ENCODE data around the gene PMP22.
A peak's percentile ranks its signal among the peaks of the same experiment; 100 is the strongest.

The PMP22 gene

DNA sequence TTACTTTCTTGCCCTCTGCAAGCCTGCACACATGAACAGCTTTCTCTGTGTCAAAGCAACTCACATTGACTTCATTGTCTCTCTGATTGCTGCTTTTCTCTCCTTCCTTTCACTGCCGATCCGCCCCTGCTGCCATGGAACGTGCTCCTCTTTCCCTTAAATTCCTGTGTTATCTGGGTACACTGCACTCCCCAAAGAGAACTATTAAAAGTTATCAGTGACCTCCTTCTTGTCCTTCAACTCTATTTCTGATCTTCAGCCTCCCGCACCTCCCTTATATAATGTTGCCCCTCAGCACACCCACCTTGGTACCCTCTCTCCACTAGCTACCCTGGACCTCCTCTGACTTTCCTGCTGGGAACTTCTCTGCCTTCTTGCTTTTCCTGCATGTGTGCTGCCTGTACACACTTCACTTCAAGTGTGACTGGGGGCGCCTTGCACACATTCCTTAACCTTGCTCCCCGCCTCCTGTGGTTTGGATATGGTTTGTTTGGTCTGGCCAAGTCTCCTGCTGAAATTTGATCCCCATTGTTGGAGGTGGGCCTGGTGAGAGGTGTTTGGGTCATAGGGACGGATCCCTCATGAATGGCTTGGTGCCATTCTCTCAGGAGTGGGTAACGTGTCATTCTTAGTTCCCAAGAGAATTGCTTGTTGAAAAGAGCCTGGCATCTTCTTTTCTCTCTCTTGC is 26.7 kb upstream of the PMP22 start:
- no peaks in the 10 kb centered on the region for H3K36me3 ChIP-seq (ENCODE audit: control insufficient read depth in 2 of 2, insufficient read depth in 2 of 2, low read length in 2 of 2)
- no peak overlapping the region for H3K4me3 ChIP-seq (ENCODE audit: low read length in 2 of 2)
- H3K9me3 ChIP-seq (ENCODE audit: control insufficient read depth in 2 of 2, low read length in 2 of 2), result no peaks in the 10 kb centered on the region
- H3K9ac ChIP-seq (ENCODE audit: low read length in 2 of 2), result no peak overlapping the region
- H3K27me3 ChIP-seq (ENCODE audit: control insufficient read depth in 1 of 2, insufficient read depth in 2 of 2, low read length in 2 of 2), result no peaks in the 10 kb centered on the region
- peaks cover 5% of the 10 kb centered on the region for H3K4me1 ChIP-seq (ENCODE audit: control insufficient read depth, insufficient read depth, low read length)
- no peak overlapping the region for H3K27ac ChIP-seq (ENCODE audit: low read length)

DNA sequence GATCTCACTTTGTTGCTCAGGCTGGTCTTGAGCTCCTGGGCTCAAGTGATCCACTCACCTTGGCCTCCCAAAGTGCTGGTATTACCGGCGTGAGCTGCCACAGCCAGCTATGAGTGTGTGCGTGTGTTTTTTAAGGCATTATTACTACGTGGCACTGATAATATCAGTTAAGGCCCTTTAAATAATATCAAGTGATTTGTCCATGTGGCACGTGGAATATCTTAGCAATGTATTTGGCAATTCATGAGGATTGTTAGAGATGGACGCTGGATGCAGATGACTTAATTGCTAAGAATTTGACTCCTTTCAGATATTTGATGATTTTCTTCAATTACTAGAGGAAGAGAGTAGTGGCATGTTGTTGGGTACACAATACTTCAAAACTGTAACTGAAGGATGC is 25.5 kb upstream of the PMP22 start:
- H3K9ac ChIP-seq (ENCODE audit: low read length in 2 of 2), result no peak overlapping the region

DNA sequence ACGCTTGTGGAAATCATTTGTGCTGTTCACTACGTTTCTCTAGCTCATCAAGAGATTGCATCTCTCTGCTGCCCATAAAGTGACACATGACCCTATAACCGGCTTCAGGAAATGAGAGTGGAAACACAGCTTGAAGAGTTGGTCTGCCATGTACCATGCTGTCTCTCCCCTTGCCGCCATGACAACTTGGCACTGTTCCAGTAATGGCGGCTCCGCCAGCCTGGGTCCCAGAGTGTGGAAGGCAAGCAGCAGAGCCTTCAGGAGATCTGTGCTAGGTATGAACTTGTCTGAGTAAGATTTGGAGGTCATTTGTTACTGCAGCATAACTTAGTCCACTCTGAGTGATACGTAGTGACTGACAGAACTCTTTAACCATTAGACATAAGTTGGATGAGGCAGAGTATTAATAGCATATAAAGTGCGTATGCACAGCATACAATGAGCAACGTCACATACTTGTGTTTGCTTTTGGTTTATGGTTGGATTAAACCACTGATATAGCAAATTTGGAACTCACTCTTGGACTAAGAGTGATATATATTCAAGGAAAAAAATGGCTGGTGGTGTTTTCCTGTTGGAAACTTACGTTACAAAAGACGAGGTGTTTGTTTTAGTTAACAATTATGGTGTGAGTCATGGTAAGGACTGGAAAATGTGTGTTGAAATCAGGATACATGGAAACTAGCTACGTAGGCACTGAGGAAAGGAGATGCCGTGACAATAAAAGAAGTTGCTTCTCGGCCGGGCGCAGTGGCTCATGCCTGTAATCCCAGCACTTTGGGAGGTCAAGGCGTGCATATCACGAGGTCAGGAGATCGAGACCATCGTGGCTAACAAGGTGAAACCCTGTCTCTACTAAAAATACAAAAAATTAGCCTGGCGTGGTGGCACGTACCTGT is 24.4 kb upstream of the PMP22 start:
- H3K27me3 ChIP-seq (ENCODE audit: control insufficient read depth in 1 of 2, insufficient read depth in 2 of 2, low read length in 2 of 2), result no peaks in the 10 kb centered on the region
- H3K36me3 ChIP-seq (ENCODE audit: control insufficient read depth in 2 of 2, insufficient read depth in 2 of 2, low read length in 2 of 2), result no peaks in the 10 kb centered on the region
- peaks cover 5% of the 10 kb centered on the region for H3K4me1 ChIP-seq (ENCODE audit: control insufficient read depth, insufficient read depth, low read length)
- H3K9me3 ChIP-seq (ENCODE audit: control insufficient read depth in 2 of 2, low read length in 2 of 2), result no peaks in the 10 kb centered on the region
- H3K27ac ChIP-seq (ENCODE audit: low read length), result no peak overlapping the region
- no peak overlapping the region for H3K4me3 ChIP-seq (ENCODE audit: low read length in 2 of 2)
- no peak overlapping the region for H3K9ac ChIP-seq (ENCODE audit: low read length in 2 of 2)

More for the DNA sequence above, 25.5 kb upstream of the PMP22 start:
- Histone ChIP-seq H3K4me1 (ENCODE audit: control insufficient read depth, insufficient read depth, low read length) (peaks cover 5% of the 10 kb centered on the region), H3K9me3 (ENCODE audit: control insufficient read depth in 2 of 2, low read length in 2 of 2) (no peaks in the 10 kb centered on the region), H3K36me3 (ENCODE audit: control insufficient read depth in 2 of 2, insufficient read depth in 2 of 2, low read length in 2 of 2) (no peaks in the 10 kb centered on the region), H3K27me3 (ENCODE audit: control insufficient read depth in 1 of 2, insufficient read depth in 2 of 2, low read length in 2 of 2) (no peaks in the 10 kb centered on the region), H3K27ac (ENCODE audit: low read length) (no peak overlapping the region), H3K4me3 (ENCODE audit: low read length in 2 of 2) (no peak overlapping the region)

DNA sequence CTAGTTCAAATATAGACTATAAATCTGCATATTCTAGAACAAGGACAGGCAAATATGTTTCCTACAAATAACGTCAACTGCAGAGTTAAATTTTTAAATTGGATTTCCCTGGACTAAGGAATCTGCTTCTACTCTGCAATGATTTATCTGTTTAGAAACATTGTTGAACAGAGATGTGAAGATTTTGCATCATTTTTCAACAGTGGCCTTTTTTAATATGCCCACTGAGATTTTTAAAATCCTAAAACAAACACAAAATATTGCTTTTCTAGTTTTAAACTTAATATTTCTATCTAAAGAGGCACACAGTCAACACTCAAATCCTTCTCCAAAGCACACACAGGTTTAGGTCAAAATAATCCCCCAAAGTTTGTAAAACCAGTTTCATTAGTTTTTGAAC is 23.7 kb upstream of the PMP22 start:
- no peaks in the 10 kb centered on the region for H3K36me3 ChIP-seq (ENCODE audit: control insufficient read depth in 2 of 2, insufficient read depth in 2 of 2, low read length in 2 of 2)
- no peaks in the 10 kb centered on the region for H3K27me3 ChIP-seq (ENCODE audit: control insufficient read depth in 1 of 2, insufficient read depth in 2 of 2, low read length in 2 of 2)
- no peak overlapping the region for H3K9ac ChIP-seq (ENCODE audit: low read length in 2 of 2)
- H3K9me3 ChIP-seq (ENCODE audit: control insufficient read depth in 2 of 2, low read length in 2 of 2), result no peaks in the 10 kb centered on the region
- H3K4me3 ChIP-seq (ENCODE audit: low read length in 2 of 2), result no peak overlapping the region
- no peak overlapping the region for H3K27ac ChIP-seq (ENCODE audit: low read length)
- H3K4me1 ChIP-seq (ENCODE audit: control insufficient read depth, insufficient read depth, low read length), result peaks cover 5% of the 10 kb centered on the region

DNA sequence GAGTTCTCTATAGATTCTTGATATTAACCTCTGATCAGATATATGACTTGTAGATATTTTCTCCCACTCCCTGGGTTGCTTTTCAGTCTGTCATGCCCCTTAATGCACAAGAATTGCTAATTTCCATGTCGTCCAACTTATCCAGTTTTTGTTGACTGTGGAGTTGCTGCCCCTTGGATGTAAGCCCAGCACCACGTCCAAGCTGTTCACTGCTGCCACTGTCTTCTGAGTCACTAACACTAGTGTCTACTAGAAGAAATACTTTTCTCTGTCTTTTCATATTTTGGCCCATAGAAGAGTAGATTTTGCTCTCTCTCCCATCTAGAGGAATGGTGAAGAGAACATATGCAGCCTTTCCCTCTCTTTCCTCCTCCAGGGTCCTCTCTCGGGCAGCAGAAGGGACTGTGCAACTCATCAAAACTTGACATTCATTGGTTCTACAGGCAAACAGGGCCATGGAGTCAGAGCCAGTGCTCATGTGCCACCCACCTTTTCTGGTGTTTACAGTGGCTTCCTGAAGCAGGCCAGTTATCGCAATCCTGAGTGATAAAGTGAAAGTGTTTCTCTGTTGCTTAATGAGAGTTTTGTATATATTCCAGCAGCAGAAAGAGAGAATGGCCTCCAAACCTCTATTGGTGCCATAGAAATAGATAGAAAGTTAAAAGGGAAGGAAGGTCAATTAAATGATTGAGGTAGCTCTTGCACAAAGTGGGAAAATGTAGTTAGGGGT is 22.6 kb upstream of the PMP22 start:
- H3K9ac ChIP-seq (ENCODE audit: low read length in 2 of 2), result no peak overlapping the region
- H3K36me3 ChIP-seq (ENCODE audit: control insufficient read depth in 2 of 2, insufficient read depth in 2 of 2, low read length in 2 of 2), result no peaks in the 10 kb centered on the region
- H3K4me3 ChIP-seq (ENCODE audit: low read length in 2 of 2), result peak overlapping the region in 1 of 2 donors; percentile 50
- no peaks in the 10 kb centered on the region for H3K9me3 ChIP-seq (ENCODE audit: control insufficient read depth in 2 of 2, low read length in 2 of 2)
- peaks cover 5% of the 10 kb centered on the region for H3K4me1 ChIP-seq (ENCODE audit: control insufficient read depth, insufficient read depth, low read length)
- H3K27me3 ChIP-seq (ENCODE audit: control insufficient read depth in 1 of 2, insufficient read depth in 2 of 2, low read length in 2 of 2), result no peaks in the 10 kb centered on the region
- H3K27ac ChIP-seq (ENCODE audit: low read length), result no peak overlapping the region

DNA sequence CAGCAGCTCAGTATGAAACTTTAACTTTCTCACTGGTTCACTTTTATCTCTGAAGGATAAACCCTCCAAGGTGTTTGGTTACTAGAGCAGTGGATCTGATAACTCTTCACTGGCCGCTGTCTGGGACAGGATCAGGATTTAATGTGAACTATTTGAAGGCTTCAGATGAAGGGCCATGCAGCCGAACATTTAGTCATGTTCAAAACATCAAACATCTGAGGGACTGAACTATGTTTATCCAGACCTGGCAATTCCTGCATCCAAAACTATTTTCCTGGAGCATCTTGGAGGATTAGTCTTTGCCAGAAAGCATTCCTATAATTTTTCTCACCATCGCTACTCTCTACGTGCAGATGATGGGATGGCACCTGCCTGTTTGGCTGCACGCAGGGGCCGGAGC is 20.3 kb upstream of the PMP22 start:
- Histone ChIP-seq H3K9ac (ENCODE audit: low read length in 2 of 2) (no peak overlapping the region), H3K27me3 (ENCODE audit: control insufficient read depth in 1 of 2, insufficient read depth in 2 of 2, low read length in 2 of 2) (no peaks in the 10 kb centered on the region), H3K4me1 (ENCODE audit: control insufficient read depth, insufficient read depth, low read length) (peaks cover 5% of the 10 kb centered on the region), H3K4me3 (ENCODE audit: low read length in 2 of 2) (no peak overlapping the region), H3K9me3 (ENCODE audit: control insufficient read depth in 2 of 2, low read length in 2 of 2) (no peaks in the 10 kb centered on the region), H3K27ac (ENCODE audit: low read length) (no peak overlapping the region), H3K36me3 (ENCODE audit: control insufficient read depth in 2 of 2, insufficient read depth in 2 of 2, low read length in 2 of 2) (no peaks in the 10 kb centered on the region)

DNA sequence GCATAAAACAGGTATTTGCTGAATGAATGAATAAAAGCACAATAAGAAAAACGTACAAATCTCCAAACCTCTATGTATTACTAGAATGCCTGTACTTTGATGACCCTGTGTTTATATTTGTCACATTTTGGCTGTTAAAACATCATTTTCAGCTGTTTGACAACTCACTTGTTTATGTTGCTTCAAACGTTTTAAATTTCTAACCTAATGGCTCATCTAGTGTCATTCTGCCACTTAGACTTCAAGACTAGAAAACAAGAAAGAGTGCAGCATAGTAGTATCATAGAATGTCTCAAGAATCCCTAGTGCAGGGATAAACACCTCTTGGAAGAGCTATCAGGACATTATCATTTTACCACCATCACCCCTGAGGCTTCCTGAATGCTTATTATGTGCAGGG is 19.4 kb upstream of the PMP22 start:
- Histone ChIP-seq H3K4me3 (ENCODE audit: low read length in 2 of 2) (no peak overlapping the region), H3K4me1 (ENCODE audit: control insufficient read depth, insufficient read depth, low read length) (peaks cover 5% of the 10 kb centered on the region), H3K27me3 (ENCODE audit: control insufficient read depth in 1 of 2, insufficient read depth in 2 of 2, low read length in 2 of 2) (no peaks in the 10 kb centered on the region), H3K9me3 (ENCODE audit: control insufficient read depth in 2 of 2, low read length in 2 of 2) (no peaks in the 10 kb centered on the region), H3K36me3 (ENCODE audit: control insufficient read depth in 2 of 2, insufficient read depth in 2 of 2, low read length in 2 of 2) (no peaks in the 10 kb centered on the region), H3K27ac (ENCODE audit: low read length) (no peak overlapping the region), H3K9ac (ENCODE audit: low read length in 2 of 2) (no peak overlapping the region)

DNA sequence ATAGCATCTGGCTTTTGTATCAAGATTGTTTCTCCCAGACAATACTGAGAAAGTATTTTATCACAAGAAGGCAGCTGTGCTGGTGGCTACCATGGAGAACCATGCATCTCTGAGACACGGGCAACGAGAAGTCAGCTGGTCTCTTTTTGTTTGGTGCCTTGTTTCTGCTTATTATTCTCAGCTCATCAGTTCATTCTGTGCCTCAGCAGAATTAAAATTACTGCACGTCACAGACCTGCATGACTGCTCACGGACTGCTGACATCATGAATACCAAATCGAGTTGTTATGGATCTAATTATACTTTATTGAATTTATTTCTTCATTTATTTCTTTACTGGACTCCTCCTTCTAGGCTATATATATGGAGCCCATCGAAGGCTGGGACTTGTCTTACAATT is 19.0 kb upstream of the PMP22 start:
- Histone ChIP-seq H3K27me3 (ENCODE audit: control insufficient read depth in 1 of 2, insufficient read depth in 2 of 2, low read length in 2 of 2) (no peaks in the 10 kb centered on the region), H3K9me3 (ENCODE audit: control insufficient read depth in 2 of 2, low read length in 2 of 2) (peaks cover 2% of the 10 kb centered on the region in 2 donors), H3K4me1 (ENCODE audit: control insufficient read depth, insufficient read depth, low read length) (peaks cover 5% of the 10 kb centered on the region), H3K9ac (ENCODE audit: low read length in 2 of 2) (no peak overlapping the region), H3K4me3 (ENCODE audit: low read length in 2 of 2) (no peak overlapping the region), H3K36me3 (ENCODE audit: control insufficient read depth in 2 of 2, insufficient read depth in 2 of 2, low read length in 2 of 2) (no peaks in the 10 kb centered on the region), H3K27ac (ENCODE audit: low read length) (no peak overlapping the region)

DNA sequence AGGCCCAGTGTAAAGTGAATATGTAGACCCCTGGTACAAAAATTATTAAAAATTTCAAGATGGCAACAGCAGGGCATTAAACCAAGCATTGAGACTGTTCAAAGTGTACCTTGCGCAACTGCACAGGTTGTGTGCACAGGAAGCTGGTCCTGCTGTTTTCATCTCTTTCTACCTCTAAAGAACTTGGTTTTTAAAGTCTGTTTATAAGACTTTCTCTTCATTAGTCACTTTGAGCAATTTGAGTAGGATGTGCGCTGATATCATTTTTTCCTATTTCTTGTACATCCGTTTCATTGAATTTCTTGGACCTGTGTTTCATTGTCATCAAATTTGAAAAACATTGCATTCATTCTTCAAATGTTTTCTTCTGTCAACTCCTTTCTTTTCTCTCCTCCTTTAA is 16.8 kb upstream of the PMP22 start:
- H3K4me3 ChIP-seq (ENCODE audit: low read length in 2 of 2), result no peak overlapping the region
- H3K36me3 ChIP-seq (ENCODE audit: control insufficient read depth in 2 of 2, insufficient read depth in 2 of 2, low read length in 2 of 2), result no peaks in the 10 kb centered on the region
- no peaks in the 10 kb centered on the region for H3K4me1 ChIP-seq (ENCODE audit: control insufficient read depth, insufficient read depth, low read length)
- no peaks in the 10 kb centered on the region for H3K27me3 ChIP-seq (ENCODE audit: control insufficient read depth in 1 of 2, insufficient read depth in 2 of 2, low read length in 2 of 2)
- no peak overlapping the region for H3K9ac ChIP-seq (ENCODE audit: low read length in 2 of 2)
- H3K27ac ChIP-seq (ENCODE audit: low read length), result no peak overlapping the region
- H3K9me3 ChIP-seq (ENCODE audit: control insufficient read depth in 2 of 2, low read length in 2 of 2), result peaks cover 3 to 4% of the 10 kb centered on the region in 2 donors

DNA sequence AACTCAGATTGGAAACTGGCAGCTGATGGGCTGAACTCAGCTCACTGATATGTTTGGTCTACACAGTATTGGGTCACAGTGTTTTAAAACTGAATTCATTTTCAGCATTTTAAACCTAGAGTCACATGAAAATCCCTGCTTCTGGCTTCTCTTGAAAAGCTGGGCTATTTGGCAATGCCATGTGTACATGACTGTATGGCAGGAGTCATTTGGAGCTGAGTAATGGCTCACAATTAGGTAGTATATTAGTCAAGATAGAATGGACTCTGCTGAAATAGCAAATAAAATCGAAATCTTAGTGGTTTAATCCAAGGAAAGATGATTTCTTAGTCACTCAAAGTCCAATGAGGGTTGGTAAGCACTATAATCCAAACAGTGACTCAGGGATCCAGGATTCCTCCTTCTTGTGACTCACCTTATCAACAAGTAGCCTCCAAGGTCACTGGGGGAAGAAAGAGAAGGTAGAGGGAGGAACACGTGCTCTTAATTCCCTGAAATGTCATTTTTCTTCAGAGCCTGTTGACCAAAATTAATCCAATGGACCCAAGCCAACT is 13.9 kb upstream of the PMP22 start:
- Histone ChIP-seq H3K4me1 (ENCODE audit: control insufficient read depth, insufficient read depth, low read length) (no peaks in the 10 kb centered on the region), H3K36me3 (ENCODE audit: control insufficient read depth in 2 of 2, insufficient read depth in 2 of 2, low read length in 2 of 2) (no peaks in the 10 kb centered on the region), H3K27ac (ENCODE audit: low read length) (no peak overlapping the region), H3K9me3 (ENCODE audit: control insufficient read depth in 2 of 2, low read length in 2 of 2) (peaks cover 3 to 4% of the 10 kb centered on the region in 2 donors), H3K9ac (ENCODE audit: low read length in 2 of 2) (no peak overlapping the region), H3K27me3 (ENCODE audit: control insufficient read depth in 1 of 2, insufficient read depth in 2 of 2, low read length in 2 of 2) (no peaks in the 10 kb centered on the region), H3K4me3 (ENCODE audit: low read length in 2 of 2) (peak overlapping the region in 1 of 2 donors; percentile 1)

Measured in stomach smooth muscle (tissue), 2 donors.